ENCODE measurements around the gene RBM44.

The RBM44 gene

DNA sequence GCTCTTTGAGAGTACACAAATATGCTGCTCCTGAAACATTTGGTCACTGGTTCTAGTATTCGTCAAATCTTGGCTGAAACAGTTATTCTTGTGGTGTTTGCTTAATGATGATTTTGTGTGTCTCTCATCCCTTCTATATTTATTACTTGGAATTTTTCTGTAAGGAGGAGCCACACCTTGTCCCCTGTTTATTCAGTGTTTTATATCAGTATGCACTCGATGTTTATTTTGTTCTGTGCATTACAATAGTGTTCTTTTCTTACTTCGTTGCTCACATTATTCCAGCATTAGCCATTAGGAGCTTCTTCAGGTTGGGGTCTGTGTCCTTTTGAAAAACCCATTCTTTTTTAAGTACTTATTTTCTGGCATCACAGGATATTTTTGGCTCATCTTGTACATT lies 55.7 kb downstream of the RBM44 start:
- Mint-ChIP-seq H3K36me3 (ENCODE audit: low read depth) (peaks cover 4% of the 10 kb centered on the region), H3K27me3 (ENCODE audit: low read depth) (peaks cover 50% of the 10 kb centered on the region)
- DNase-seq (ENCODE audit: low spot score): no peak

DNA sequence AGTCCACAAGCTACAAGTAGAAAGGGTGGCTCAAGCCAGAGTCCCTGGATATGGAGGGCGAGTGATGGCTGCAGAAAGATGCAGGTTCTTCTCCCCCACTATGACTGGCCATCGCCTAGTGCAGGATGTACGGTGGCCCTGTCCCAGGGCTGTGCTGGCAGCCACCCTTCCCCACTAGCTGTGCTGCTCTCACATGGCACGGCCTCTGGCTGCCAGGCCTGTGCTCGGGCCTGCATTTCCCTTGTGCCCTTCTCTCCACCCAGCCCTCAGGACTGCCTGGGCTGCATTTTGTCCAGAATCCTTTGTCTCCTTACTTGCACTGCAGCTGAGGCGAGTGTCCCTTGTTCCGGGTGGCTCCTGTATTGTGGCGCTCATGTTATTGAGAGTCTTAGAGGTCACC lies 59.2 kb downstream of the RBM44 start:
- Mint-ChIP-seq H3K4me3 (no peak overlapping the region), H3K36me3 (ENCODE audit: low read depth) (peaks cover 4% of the 10 kb centered on the region), H3K9me3 (no peaks in the 10 kb centered on the region), H3K4me1 (ENCODE audit: low read depth) (peaks cover 10% of the 10 kb centered on the region), H3K27ac (no peak overlapping the region), H3K27me3 (ENCODE audit: low read depth) (peaks cover 69% of the 10 kb centered on the region)
- DNase-seq (ENCODE audit: low spot score): no peak

More for the DNA sequence above, 55.7 kb downstream of the RBM44 start:
- Mint-ChIP-seq H3K4me3 (no peak overlapping the region), H3K9me3 (no peaks in the 10 kb centered on the region), H3K27ac (no peak overlapping the region), H3K4me1 (ENCODE audit: low read depth) (peaks cover 8% of the 10 kb centered on the region)

DNA sequence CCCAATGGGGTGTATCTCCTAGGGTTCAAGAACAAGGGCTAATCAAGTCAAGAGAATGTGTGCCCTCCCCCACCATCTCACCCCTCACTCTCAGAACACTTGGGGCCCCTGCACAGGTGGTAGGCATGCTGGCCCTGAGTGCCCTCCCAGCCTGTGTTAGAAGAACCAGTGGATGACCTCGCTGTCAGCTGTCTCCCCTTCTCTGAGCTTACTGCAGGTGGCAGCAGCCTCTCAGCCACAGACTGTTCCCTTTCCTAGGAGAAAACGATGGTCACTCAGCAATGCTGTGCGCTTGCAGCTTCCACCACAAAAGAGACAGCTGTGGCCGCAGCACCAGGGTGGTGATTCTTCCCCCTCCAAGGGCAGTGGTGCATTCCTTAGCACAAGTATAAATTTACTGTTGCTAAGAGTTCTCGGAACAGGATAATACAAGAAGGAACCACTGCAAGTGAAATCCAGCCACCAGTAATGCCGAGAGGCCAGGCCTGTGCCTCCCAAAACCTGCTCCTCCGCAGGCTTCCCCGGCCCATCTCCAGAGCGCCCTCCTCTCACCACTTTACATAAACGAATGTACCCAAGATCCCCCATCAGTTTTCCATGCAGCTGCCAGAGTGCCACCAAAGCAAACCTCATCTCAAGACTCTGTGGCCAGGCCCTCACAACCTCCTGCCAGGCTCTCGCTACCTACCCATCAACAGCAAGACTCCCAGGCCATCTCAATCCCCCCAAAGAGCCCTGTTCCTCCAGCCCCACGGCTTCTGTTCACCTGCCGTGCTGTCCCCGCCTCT lies 59.9 kb downstream of the RBM44 start:
- no peaks in the 10 kb centered on the region for H3K9me3 Mint-ChIP-seq
- H3K27ac Mint-ChIP-seq: peak overlapping the region; percentile 51
- DNase-seq (ENCODE audit: low spot score): peak; percentile 42
- H3K36me3 Mint-ChIP-seq (ENCODE audit: low read depth): peaks cover 4% of the 10 kb centered on the region
- peaks cover 10% of the 10 kb centered on the region for H3K4me1 Mint-ChIP-seq (ENCODE audit: low read depth)
- peak overlapping the region; percentile 78 for H3K4me3 Mint-ChIP-seq
- peaks cover 66% of the 10 kb centered on the region for H3K27me3 Mint-ChIP-seq (ENCODE audit: low read depth)

DNA sequence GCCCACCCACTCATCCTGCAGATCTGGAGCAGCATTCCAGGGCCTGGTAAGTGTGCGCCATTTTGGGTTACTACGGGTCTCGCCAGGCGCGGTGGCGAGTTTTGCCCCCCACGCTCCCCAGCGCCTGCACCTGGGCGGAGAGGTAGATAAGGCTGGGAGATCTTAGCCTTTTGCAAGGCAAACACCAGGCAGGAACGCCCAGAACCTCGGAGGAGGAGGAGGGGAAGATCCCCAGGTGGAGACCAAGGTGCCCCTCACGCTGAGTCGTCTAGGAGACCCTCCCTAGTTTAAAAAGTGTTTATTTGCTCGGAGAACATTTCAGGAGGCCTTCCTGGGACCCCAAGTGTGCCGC lies 60.5 kb downstream of the RBM44 start:
- H3K36me3 Mint-ChIP-seq (ENCODE audit: low read depth): peaks cover 4% of the 10 kb centered on the region
- no peaks in the 10 kb centered on the region for H3K9me3 Mint-ChIP-seq
- H3K27me3 Mint-ChIP-seq (ENCODE audit: low read depth): peaks cover 64% of the 10 kb centered on the region
- DNase-seq (ENCODE audit: low spot score): no peak
- peak overlapping the region; percentile 78 for H3K4me3 Mint-ChIP-seq
- peaks cover 10% of the 10 kb centered on the region for H3K4me1 Mint-ChIP-seq (ENCODE audit: low read depth)
- H3K27ac Mint-ChIP-seq: no peak overlapping the region

DNA sequence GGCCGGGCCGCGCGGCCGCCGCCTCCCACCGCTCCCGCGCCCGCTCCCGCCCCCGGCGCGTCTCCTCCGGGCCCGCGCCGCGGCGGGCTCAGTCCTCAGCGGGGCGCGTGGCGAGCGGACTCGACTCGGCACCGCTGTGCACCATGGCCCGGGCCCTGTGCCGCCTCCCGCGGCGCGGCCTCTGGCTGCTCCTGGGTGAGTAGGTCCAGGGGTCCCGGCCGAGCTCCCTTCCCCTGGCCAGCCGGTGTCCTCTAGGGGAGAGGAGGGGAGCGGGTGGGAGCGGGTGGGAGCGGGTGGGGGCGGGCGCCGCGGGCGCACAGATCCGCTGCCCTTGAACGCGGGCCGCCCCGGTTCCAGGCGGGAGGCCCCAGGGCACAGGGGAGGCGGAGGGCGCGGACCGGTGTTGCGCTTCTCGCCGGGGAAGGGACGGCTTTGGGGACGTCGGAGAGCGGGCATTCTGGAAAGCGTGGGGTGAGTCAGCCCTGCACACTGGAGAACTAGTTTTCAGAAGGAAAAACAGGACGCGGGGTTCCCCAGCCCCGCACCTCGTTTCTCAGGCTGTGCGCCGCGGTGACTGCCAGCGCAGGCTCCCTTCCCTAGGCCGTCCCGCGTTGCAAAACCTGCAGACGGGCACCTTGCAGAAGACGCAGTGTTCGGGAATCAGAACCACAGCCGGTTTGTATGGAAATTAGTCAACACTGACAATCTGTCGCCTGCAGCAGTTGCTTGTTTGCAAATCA lies 61.1 kb downstream of the RBM44 start, which contains the start of gene RAMP1:
Gene RAMP1 (plus strand): TSS at position 91 of the 740 bp plus-strand sequence. CDS start 53 bp downstream, at position 144.
- Mint-ChIP-seq H3K36me3 (ENCODE audit: low read depth) (peaks cover 4% of the 10 kb centered on the region), H3K27ac (peak within 1 kb of the TSS; percentile 51), H3K4me3 (peak within 1 kb of the TSS; percentile 78), H3K4me1 (ENCODE audit: low read depth) (peaks cover 11% of the 10 kb centered on the region), H3K27me3 (ENCODE audit: low read depth) (peaks cover 63% of the 10 kb centered on the region), H3K9me3 (no peaks in the 10 kb centered on the region)
- peak; percentile 11 for DNase-seq (ENCODE audit: low spot score)

DNA sequence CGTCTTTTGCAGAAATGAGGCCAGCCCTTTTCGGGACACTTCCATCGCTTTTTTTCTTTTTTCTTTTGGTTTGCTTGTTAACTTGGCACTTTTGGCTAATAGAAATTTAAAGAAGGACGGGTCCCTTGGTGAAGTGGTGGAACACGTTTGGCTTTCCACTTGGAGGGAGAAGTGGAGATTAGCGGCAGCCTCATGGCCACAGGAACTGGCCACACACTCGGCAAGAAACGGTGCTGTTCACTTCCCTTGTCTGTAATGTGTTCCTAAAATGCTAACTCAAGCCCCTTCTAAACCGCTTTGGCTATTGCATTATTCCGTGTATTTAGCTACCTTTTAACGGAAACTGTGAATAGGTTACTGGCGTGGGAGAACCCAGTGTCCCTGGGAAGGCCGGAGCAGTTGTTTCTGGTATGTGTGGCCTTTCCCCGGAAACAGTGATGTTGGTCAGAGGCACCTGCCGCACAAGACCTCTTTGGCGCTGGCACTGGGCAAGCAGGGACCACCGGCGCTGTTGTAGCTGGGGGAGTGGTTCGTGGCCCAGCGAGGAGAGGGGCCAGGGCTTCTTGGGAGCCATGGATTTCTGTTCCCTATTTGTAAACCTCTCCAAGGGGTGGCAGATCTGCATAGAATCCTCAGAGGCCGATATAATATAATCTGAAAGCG lies 61.8 kb downstream of the RBM44 start:
- Mint-ChIP-seq H3K27ac (no peak overlapping the region), H3K9me3 (no peaks in the 10 kb centered on the region), H3K4me1 (ENCODE audit: low read depth) (peaks cover 12% of the 10 kb centered on the region), H3K27me3 (ENCODE audit: low read depth) (peaks cover 58% of the 10 kb centered on the region), H3K36me3 (ENCODE audit: low read depth) (peaks cover 4% of the 10 kb centered on the region), H3K4me3 (peak overlapping the region; percentile 74)
- no peak for DNase-seq (ENCODE audit: low spot score)

DNA sequence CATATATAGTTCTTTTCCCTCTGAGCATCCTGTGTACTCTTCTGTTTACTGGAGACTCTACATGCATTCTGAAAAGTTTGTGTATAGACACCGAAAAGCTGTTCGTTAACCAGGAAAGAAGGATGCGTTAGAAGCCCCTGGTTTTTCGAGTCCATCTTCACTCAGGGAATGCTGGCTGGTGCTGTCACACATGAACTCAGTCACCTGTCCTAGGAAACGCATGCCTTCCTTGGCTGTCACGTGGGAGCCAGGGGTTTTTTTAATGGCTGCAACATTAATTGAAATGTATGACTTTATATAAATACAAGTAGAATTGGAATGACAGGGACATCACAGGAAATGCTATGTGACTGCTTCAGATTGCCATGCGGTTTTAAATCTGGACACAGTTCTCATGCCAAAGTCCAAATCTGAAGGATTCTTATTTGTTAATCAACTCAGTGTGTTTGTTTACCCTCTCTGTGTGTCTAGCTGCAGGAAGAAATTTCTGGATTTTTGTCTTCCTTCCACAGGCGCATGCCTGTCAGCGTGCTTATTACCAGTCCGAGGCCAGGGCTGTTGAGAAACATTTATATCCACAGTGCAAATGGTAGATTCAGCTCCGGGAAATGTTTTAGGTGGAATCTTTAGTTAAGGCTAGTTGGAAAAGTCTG lies 63.4 kb downstream of the RBM44 start:
- H3K27me3 Mint-ChIP-seq (ENCODE audit: low read depth): peaks cover 47% of the 10 kb centered on the region
- peaks cover 12% of the 10 kb centered on the region for H3K4me1 Mint-ChIP-seq (ENCODE audit: low read depth)
- peaks cover 4% of the 10 kb centered on the region for H3K36me3 Mint-ChIP-seq (ENCODE audit: low read depth)
- no peaks in the 10 kb centered on the region for H3K9me3 Mint-ChIP-seq
- no peak for DNase-seq (ENCODE audit: low spot score)
- no peak overlapping the region for H3K4me3 Mint-ChIP-seq
- H3K27ac Mint-ChIP-seq: no peak overlapping the region

DNA sequence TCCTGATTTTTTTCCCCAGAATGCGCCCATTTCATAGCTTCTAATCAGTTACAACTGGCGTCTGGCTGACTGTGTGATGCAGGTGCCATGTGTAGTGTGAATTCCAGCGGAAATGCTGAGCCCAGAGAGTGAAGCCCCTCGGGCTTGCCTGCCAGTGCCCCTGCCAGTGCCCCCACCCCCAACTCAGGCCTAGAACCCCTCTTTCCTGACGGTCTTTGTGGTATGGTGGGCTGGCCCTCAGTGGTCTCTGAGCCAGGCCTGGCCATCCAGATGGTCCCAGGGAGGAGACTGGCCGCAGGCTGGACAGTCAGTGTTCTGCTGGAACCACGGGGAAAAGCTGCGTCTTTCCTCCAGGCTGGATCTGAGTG lies 63.9 kb downstream of the RBM44 start:
- no peak for DNase-seq (ENCODE audit: low spot score)
- no peak overlapping the region for H3K27ac Mint-ChIP-seq
- H3K4me1 Mint-ChIP-seq (ENCODE audit: low read depth): peaks cover 12% of the 10 kb centered on the region
- peaks cover 46% of the 10 kb centered on the region for H3K27me3 Mint-ChIP-seq (ENCODE audit: low read depth)
- H3K9me3 Mint-ChIP-seq: no peaks in the 10 kb centered on the region
- H3K4me3 Mint-ChIP-seq: no peak overlapping the region
- H3K36me3 Mint-ChIP-seq (ENCODE audit: low read depth): peaks cover 4% of the 10 kb centered on the region

DNA sequence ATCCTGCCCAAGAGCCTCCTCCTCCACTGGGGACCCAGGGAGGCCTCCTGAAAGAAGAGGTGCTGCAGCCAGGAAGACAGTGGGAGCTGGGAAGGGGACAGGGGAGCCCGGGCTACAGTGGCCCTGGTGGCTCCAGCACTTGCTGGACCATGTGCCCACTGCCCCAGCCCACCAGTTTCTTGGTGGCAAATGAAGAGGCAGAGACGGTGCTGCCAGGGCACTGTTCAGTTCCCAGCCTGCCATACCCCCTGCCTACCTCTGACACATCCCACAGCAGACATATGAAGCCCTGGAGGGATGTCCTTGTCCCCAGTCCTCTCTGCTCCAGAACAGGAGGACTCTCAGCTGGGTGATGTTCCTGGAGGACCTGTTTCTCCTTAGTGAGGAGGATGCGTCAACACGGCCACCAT lies 64.5 kb downstream of the RBM44 start:
- Mint-ChIP-seq H3K27ac (no peak overlapping the region), H3K36me3 (ENCODE audit: low read depth) (peaks cover 4% of the 10 kb centered on the region), H3K4me3 (no peak overlapping the region), H3K9me3 (no peaks in the 10 kb centered on the region), H3K4me1 (ENCODE audit: low read depth) (peaks cover 12% of the 10 kb centered on the region), H3K27me3 (ENCODE audit: low read depth) (peaks cover 42% of the 10 kb centered on the region)
- DNase-seq (ENCODE audit: low spot score): no peak

DNA sequence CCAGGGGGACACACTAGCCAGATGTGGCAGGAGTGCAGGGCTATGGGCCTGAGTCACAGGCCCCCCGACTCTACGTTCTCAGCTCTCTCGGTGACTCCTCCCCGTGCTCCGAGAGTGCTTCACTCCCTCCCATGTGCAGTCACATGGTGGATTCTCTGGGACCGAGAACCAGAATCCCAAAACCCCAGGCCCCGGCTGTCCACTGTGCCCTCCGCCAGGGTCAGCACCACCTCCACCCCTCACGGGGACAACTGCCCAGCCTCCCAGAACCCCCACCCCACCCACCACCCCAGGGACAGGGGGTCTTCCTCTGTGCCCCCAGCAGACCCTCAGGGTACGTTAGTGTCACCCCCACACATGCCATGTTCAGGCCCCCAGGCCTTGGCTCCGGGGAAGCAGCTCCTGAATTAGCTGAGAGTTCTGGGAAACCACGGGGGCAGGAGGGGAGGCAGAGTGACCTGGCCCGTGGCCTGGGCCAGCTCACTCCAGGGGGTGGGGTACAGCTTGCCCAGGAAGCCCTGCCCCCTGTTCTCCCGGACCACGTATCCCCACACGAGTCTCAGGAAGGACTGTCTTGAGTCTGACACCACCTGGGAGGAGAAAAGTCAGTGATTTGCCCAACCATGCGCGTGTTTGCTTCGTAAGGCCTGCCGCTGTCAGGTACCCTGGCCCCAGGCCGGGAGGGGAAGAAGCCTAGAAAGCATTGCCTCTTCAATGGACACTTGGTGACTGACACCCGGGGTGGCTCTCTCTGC lies 65.3 kb downstream of the RBM44 start:
- H3K27me3 Mint-ChIP-seq (ENCODE audit: low read depth): peaks cover 40% of the 10 kb centered on the region

GRCh38 chr2:237864444-237864931 lies 65.9 kb downstream of the RBM44 start:
- Mint-ChIP-seq H3K27ac (peak overlapping the region; percentile 6), H3K4me3 (no peak overlapping the region), H3K9me3 (no peaks in the 10 kb centered on the region), H3K27me3 (ENCODE audit: low read depth) (peaks cover 43% of the 10 kb centered on the region), H3K36me3 (ENCODE audit: low read depth) (no peaks in the 10 kb centered on the region), H3K4me1 (ENCODE audit: low read depth) (peaks cover 13% of the 10 kb centered on the region)
- no peak for DNase-seq (ENCODE audit: low spot score)

More for the DNA sequence above, 65.3 kb downstream of the RBM44 start:
- no peak for DNase-seq (ENCODE audit: low spot score)
- no peaks in the 10 kb centered on the region for H3K36me3 Mint-ChIP-seq (ENCODE audit: low read depth)
- no peak overlapping the region for H3K27ac Mint-ChIP-seq
- H3K4me1 Mint-ChIP-seq (ENCODE audit: low read depth): peaks cover 11% of the 10 kb centered on the region
- H3K9me3 Mint-ChIP-seq: no peaks in the 10 kb centered on the region
- no peak overlapping the region for H3K4me3 Mint-ChIP-seq

DNA sequence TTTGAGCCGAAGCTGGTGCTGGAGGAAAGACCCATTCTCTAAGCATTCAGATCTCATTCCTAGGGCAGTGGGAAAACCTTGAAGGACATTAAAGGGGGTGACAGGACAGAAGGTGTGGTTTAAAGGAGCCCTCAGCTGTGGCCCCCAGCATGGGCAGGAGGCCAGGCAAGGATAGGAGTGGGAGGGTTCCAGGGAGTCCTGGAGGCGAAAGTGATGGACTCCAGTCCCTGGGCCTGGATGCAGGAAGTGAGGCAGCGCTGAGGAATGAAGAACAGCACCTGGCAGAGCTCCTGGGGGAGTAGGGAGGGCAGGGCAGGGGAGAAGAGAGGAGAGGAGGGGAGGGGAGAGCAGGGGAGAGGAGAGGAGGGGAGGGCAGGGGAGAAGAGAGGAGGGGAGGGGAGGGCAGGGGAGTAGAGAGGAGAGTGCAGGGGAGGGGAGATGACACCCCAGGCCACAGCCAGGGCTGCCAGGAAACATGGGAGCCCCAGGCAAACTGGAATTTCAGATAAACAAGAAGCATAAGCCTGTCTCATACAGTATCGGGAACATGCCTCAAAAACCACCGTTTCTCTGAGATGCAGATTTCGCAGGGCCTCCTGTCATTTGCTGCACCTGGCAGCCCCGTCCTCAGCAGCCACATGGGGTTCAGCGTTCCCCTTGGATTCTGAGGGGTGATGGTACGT lies 66.5 kb downstream of the RBM44 start:
- Mint-ChIP-seq H3K27me3 (ENCODE audit: low read depth) (peaks cover 43% of the 10 kb centered on the region), H3K36me3 (ENCODE audit: low read depth) (no peaks in the 10 kb centered on the region), H3K27ac (peak overlapping the region; percentile 6), H3K4me3 (no peak overlapping the region), H3K4me1 (ENCODE audit: low read depth) (peaks cover 13% of the 10 kb centered on the region), H3K9me3 (no peaks in the 10 kb centered on the region)
- DNase-seq (ENCODE audit: low spot score): no peak

Data from T-helper 2 cell treated with Interferon-gamma antibody and Interleukin-4, amounts not matched to agents 5 μg/mL and 100 μg/mL, for 36 hours (primary cell).